ENCODE measurements around the gene UQCC5.

- TF ChIP-seq POLR2A (IDR thresholded peaks at IDR 0.05; ENCODE audit: low read depth, low read length) (no peak), POLR2AphosphoS5 (IDR thresholded peaks at IDR 0.05; ENCODE audit: low read depth, low read length) (no peak), TAF1 (IDR thresholded peaks at IDR 0.05; ENCODE audit: borderline replicate concordance, low read depth, low read length) (no peak)
Observed at GRCh38 chr3:52552089-52552488, 15.7 kb downstream of the UQCC5 start.
